Omental fat pad (tissue), 4 donors: Measurements from ENCODE around the gene THG1L. TPM values are rescaled to one million over a fixed set of nuclear protein-coding genes. Genes with fewer than 3 reads are reported as not detected.

ENCODE experiments used
- ATAC-seq: fragments of 150-250 bp; one replicate; pipeline ENCODE4 v1.9.1; 2016; ENCODE audit warnings: mild to moderate bottlenecking, moderate library complexity; ENCODE audit not compliant: low FRiP score
- DNase-seq: peaks from one replicate; pipeline ENCODE4 v3.0.0-alpha.2; 2019; ENCODE audit warnings: low spot score
- total RNA-seq, 4 donors: library from RNA; depleted of rRNA; stranded (reverse); fragments of >200 nt; gene quantifications; one replicate each; pipeline ENCODE4 v1.1.0, GENCODE V29; 2016
- TF ChIP-seq, protein P1 (sequence below), 3 donors: fragments of 450-650 bp; IDR thresholded peaks; one replicate each; pipeline ENCODE4 v1.5.1; 2016 to 2017; ENCODE audit warnings: antibody characterized with exemption in 3 of 3, mild to moderate bottlenecking in 3 of 3, moderate library complexity in 2 of 3

The THG1L gene
- total RNA-seq, 4 donors from 2014 or later, result 9.8 to 12.1 (median 11.1) TPM

DNA sequence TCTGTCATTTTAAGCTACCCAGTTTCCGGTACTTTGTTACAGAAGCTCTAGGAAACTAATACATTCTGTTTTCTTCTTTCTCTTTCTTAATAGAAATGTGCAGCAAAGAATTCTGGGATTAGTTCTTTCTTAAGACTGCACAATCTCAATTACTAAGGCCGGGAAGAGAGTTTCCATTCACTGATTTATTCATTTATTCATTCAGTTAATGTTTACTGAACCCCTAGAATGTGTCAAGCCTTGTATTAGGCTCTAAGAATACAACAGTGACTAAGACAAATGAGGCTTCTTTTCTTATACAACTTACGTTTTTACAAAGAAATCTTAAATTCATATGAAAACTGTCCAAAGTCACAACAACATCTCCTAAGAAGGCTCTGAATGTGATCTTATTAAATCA is 27.5 kb upstream of the THG1L start:
- TF ChIP-seq, protein P1, sequence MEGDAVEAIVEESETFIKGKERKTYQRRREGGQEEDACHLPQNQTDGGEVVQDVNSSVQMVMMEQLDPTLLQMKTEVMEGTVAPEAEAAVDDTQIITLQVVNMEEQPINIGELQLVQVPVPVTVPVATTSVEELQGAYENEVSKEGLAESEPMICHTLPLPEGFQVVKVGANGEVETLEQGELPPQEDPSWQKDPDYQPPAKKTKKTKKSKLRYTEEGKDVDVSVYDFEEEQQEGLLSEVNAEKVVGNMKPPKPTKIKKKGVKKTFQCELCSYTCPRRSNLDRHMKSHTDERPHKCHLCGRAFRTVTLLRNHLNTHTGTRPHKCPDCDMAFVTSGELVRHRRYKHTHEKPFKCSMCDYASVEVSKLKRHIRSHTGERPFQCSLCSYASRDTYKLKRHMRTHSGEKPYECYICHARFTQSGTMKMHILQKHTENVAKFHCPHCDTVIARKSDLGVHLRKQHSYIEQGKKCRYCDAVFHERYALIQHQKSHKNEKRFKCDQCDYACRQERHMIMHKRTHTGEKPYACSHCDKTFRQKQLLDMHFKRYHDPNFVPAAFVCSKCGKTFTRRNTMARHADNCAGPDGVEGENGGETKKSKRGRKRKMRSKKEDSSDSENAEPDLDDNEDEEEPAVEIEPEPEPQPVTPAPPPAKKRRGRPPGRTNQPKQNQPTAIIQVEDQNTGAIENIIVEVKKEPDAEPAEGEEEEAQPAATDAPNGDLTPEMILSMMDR (IDR thresholded peaks at IDR 0.05), result no peak
- no peak for ATAC-seq
- no peak for DNase-seq

DNA sequence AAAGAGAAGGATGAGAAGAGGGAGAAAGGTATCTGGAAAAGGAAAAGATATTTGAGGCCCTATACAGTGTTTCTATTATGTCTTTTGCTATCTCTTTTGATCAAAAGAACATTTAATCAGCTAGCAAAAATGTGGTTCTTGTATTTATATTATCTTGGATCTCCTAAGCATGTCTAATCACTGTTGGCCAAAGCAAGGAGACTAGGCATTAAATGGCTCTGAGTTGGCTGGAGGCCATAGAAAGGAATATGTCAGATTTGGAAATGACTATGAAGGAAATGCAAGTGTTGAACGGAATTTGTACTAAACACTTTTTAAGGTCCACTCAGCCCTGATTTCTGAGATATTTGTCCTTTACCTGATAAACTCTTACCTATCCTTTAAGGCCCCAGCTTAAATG is 22.4 kb upstream of the THG1L start:
- ATAC-seq (no peak), DNase-seq (no peak)
- TF ChIP-seq, protein P1 (IDR thresholded peaks at IDR 0.05), result no peak

DNA sequence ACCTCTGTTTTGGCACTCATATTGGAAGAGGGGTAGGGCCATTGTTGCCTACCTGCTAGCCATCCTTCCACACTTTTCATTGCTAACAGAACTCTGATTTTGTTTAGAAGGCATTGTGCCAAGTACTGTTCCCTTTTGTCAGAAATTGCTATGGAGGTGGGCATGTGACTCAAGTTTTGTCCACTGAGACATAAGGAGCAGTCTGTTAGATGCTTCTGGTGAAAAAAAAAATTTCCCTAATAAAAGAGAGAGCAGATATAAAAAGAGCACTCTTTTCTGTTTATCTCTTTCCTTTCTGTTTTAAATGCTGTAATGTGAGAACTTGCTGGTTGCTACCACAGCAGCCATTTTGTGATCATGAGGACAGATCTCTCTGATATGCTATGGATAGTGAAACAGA is 21.9 kb upstream of the THG1L start:
- ATAC-seq (no peak), DNase-seq (no peak)
- TF ChIP-seq, protein P1 (IDR thresholded peaks at IDR 0.05), result no peak

DNA sequence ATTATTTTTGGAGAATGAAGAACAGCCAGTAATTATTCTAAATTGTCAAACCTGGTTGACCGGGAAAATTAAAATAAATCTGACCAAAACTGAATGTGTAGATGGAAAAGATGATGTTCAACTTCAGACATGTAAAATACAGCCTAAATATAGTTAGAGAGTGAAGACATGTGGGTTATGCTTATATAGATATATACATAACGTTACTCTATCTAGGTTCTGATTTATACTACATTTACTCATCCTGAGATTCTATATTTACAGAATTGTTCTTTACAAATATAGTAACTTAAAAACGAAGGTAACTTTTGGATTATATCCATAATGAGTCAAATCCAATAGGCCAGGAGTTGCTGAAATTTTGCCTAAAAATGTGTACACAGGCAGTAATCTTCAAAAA is 20.8 kb upstream of the THG1L start:
- ATAC-seq (no peak), DNase-seq (no peak)
- TF ChIP-seq, protein P1 (IDR thresholded peaks at IDR 0.05), result no peak

DNA sequence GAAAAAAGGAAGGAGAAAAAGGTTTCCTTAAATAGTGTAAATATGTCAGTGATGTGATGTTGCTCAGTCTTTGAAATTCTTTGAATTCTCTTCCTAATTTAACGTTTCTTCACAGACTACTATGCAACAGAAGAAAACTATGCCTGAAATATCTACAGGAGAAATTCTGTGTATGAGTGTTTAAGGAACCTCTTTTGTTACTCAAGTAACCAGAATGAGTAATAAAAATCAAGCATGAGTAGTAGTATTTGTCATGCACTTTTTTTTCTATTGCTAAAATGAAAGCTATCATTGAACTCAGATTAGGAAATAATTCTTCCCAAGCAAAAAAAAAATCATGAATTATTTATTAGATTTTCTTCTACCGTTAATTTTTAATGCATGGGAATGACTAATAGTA is 20.3 kb upstream of the THG1L start:
- DNase-seq (no peak), ATAC-seq (peak; percentile 70)
- TF ChIP-seq, protein P1 (IDR thresholded peaks at IDR 0.05), result no peak

DNA sequence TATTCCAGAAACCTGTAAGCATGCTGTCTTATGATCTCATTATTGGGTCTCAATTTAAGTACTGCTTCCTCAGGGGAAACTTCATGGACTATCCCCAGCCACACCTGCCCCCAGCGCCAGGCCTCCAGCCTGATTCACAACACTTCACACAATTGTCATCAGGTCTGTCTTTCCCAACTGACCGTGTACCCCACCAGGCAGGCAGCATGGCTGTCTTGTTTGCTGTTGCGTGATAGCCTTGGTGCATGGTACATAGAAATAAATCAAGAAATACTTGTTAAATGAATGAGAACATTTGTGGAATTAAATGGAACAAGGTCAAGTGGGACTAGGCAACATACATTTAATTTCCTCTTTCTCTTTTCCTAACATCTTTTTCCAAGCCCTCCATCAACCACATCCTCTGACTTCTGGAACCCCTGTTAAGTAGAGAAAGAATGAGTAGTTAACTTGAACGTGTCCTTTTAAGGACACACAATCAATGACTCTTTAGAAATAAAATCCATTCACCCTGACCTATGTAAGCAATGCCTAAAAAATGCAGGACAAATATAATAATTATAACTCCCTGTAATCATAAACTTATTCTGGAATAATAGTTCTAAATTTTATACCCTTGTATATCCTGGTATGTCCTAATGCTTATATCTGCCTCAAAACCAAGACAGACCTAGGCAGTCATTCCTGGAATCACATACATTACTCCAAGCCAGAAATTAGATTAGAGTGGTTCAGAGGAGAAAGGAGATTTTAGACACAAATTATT is 17.2 kb upstream of the THG1L start:
- TF ChIP-seq, protein P1 (IDR thresholded peaks at IDR 0.05), result no peak
- ATAC-seq (no peak), DNase-seq (no peak)

DNA sequence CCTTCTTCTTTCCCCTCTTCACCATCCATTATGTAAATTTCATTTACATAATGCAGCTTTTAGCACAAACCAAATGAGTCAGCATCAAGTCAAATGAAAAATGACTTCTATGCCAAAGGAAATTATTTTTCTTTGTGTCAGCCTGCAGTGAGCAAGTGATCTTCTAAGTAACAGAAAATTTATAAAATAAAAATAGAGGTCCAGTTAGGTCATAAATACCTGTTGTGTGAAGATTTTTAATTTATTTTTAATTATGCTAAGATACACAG is 16.7 kb upstream of the THG1L start:
- DNase-seq (no peak), ATAC-seq (no peak)
- TF ChIP-seq, protein P1 (IDR thresholded peaks at IDR 0.05), result no peak
